ENCODE results near the gene UNC13A.

Gene UNC13A

DNA sequence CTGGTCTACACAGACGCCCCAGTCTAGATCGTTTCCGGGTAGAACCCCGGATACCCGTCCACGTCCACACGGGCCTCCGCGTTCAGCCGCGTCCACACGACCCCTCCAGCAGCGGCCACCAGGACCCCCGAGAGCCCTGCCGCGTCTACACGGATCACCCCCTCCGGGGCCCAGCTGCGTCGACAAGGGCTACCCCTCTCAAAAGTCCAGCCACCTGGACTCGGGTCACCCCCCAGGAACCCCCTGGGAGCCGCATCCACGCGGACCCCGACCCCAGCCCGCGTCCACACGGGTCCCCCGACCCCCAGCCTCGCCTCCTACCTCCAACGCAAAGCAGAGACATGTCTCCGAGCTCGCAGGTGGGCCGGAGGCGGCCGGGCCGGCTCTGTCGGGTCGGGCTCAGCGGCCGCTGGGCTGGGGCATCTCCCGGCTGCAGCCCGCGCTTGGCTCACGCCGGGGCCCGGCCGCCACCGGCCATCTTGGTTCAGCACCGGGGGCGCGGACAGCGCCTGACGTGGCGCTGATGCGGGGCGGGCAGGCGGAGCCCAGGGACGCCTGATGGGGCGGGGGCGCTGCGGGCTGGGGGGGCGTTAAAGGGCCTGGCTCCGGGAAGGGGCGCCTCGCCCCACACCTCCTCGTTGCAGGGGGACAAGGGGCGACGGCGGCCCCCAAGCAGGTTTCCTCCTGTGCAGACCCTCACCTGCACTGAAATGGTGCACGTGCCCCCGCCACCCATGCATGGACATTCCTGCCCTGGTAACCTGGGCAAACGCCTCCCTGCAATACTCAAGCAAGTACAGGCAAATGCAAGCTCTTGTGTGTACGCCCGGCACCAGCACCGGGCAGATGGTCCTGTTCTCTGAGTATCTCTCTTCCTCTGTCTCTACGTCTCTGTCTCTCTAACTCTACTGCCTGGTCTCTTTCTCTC lies at the start of gene UNC13A:
Gene UNC13A, minus strand, starts transcription at position 498 of the 928 bp plus-strand sequence. Its CDS starts 155 bp downstream, at position 343.
- no peak for FAIRE-seq

DNA sequence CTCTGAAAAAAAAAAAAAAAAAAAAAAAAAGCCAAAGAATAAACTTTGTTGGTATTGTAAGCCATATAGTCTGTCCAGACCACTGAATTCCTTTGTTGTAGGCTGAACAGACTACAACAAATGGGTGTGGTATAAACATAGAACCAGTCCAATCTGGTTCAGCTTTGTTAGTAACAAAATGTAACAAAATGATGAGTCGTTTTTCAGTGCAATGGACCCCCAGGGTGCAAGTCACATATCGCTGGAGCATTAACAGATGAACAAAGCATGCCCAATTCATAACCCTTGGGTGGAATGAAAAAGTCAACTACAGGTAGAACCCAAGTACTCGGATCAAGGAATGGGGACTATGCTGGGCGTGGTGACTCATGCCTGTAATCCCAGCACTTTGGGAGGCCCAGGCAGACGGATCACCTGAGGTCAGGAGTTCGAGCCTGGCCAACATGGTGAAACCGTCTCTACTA lies 49.6 kb upstream of the UNC13A start:
- no peak for FAIRE-seq

DNA sequence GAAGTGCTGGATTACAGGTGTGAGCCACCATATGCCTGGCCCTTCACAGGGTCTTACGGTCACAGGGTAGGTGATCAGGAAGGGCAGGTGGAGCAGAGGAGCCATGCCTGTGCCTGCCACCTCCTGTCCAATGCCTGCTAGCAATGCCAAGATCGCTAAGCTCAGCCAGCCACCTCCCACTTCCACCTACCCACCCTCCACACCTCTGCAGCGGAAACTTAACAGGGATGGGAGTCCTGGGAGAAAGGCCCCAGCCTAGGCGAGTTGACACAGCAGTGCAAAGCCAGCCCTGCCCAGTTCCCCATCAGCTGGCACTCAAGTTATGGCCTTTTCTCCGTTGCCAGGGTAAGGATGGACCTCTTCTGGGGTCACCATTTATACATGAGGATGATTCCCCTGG lies 47.3 kb upstream of the UNC13A start:
- no peak for FAIRE-seq

DNA sequence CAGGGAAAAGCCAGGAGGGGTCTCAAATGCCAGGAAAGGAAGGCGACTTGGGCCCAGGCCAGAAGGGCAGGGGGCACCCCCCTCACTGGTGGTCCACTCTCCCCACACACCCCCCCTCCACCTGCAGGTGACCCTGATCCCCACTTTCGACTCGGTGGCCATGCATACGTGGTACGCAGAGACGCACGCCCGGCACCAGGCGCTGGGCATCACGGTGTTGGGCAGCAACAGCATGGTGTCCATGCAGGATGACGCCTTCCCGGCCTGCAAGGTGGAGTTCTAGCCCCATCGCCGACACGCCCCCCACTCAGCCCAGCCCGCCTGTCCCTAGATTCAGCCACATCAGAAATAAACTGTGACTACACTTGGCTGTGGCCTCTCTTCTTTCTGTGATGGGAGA lies 46.0 kb upstream of the UNC13A start:
- no peak for FAIRE-seq

- FAIRE-seq, result no peak
Measured at GRCh38 chr19:17733127-17733526, 45.0 kb upstream of the UNC13A start.

DNA sequence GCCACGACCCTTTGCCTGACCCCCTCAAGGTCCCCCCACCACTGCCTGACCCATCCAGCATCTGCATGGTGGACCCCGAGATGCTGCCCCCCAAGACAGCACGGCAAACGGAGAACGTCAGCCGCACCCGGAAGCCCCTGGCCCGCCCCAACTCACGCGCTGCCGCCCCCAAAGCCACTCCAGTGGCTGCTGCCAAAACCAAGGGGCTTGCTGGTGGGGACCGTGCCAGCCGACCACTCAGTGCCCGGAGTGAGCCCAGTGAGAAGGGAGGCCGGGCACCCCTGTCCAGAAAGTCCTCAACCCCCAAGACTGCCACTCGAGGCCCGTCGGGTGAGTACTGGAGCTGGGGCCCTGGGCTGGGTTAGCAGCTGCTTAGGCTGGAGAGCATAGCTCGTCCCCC lies 39.7 kb upstream of the UNC13A start:
- no peak for FAIRE-seq

DNA sequence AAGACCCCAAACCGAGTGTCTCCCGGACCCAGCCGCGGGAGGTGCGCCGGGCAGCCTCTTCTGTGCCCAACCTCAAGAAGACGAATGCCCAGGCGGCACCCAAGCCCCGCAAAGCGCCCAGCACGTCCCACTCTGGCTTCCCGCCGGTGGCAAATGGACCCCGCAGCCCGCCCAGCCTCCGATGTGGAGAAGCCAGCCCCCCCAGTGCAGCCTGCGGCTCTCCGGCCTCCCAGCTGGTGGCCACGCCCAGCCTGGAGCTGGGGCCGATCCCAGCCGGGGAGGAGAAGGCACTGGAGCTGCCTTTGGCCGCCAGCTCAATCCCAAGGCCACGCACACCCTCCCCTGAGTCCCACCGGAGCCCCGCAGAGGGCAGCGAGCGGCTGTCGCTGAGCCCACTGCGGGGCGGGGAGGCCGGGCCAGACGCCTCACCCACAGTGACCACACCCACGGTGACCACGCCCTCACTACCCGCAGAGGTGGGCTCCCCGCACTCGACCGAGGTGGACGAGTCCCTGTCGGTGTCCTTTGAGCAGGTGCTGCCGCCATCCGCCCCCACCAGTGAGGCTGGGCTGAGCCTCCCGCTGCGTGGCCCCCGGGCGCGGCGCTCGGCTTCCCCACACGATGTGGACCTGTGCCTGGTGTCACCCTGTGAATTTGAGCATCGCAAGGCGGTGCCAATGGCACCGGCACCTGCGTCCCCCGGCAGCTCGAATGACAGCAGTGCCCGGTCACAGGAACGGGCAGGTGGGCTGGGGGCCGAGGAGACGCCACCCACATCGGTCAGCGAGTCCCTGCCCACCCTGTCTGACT lies 39.0 kb upstream of the UNC13A start:
- FAIRE-seq, result no peak

DNA sequence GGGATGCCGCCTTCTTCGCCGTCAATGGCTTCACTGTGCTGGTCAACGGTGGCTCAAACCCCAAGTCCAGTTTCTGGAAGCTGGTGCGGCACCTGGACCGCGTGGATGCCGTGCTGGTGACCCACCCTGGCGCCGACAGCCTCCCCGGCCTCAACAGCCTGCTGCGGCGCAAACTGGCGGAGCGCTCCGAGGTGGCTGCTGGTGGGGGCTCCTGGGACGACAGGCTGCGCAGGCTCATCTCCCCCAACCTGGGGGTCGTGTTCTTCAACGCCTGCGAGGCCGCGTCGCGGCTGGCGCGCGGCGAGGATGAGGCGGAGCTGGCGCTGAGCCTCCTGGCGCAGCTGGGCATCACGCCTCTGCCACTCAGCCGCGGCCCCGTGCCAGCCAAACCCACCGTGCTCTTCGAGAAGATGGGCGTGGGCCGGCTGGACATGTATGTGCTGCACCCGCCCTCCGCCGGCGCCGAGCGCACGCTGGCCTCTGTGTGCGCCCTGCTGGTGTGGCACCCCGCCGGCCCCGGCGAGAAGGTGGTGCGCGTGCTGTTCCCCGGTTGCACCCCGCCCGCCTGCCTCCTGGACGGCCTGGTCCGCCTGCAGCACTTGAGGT lies 38.1 kb upstream of the UNC13A start:
- FAIRE-seq, result no peak

DNA sequence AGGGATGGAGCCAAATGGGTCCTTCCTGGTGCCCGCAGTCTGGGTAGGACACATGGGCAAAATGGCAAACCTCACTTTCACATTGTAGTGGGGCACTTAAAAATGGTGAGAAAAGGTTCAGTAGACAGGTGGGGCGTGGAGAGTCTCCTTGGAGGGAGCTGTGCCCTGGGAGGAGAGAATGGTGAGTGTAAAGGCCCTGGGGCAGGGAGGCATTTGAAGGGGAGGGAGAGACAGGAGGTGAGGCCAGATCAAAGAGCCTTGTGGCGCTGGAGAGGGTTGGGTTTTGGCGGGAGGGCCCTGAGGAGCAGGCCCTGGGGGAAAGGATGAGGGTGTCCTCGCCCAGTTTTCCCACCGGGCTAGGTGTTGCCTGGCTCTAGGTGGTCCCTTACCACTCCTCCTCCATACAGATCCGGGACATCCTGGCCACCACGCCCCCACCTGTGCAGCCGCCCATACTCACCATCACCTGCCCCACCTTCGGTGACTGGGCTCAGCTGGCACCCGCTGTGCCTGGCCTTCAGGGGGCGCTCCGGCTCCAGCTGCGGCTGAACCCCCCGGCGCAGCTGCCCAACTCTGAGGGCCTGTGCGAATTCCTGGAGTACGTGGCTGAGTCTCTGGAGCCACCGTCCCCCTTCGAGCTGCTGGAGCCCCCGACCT lies 37.4 kb upstream of the UNC13A start:
- FAIRE-seq, result no peak

GRCh38 chr19:17724655-17725054 lies 36.5 kb upstream of the UNC13A start:
- no peak for FAIRE-seq

- no peak for FAIRE-seq
Measured at GRCh38 chr19:17722655-17723240, 34.6 kb upstream of the UNC13A start.

DNA sequence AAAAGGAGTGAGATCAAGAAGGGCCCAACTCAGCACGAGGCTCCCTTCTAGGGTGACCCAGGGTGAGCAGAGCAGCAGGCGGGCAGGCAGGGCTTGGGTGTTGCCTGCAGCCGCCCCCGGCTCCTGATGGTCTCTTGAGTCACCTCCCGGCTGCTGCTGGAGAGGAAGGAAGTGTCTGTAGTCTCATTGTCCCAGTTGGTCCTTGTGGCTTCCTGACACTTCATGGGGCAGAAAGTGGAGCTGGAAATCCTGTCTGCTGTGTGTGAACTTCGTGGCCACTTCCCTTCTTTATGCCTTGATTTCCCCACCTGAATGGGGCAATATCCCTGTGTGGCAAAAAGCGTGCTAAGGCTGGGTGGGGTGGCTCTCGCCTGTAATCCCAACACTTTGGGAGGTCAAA lies 33.7 kb upstream of the UNC13A start:
- FAIRE-seq, result no peak

GRCh38 chr19:17721111-17721628 lies 33.0 kb upstream of the UNC13A start:
- no peak for FAIRE-seq

GRCh38 chr19:17720440-17720839 lies 32.3 kb upstream of the UNC13A start:
- no peak for FAIRE-seq

DNA sequence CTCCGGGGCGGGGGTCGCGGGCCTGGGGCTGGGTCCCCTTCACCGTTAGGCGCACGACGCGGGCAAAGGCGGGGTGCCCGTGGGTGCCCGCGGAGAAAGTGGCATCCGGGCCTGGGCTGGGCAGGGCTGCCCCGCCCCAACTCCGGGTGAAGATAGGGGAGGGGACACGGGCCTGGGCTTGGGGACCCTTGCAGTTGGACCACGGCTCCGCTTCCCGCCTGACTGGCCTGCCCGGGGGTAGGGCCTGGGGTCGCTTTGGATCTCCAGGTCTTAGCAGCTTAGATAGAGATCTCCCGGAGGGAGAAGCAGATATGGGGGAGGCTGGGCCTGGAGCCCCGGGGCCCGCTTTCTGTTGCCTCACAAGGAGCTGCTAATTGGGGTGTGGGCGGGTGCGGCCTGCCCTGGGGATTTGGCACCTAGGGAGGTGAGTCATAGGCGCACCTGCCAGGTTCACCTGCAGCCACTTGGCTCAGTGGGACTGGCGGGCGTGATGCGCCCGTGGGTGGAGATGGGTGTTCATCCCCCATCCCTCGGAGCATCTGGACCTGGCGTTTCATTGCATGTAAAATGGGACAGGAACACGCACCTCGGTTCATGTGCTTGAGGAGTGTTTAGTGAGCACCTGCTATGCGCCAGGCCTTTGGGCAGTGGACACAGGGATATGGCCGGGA lies 31.7 kb upstream of the UNC13A start:
- no peak for FAIRE-seq

DNA sequence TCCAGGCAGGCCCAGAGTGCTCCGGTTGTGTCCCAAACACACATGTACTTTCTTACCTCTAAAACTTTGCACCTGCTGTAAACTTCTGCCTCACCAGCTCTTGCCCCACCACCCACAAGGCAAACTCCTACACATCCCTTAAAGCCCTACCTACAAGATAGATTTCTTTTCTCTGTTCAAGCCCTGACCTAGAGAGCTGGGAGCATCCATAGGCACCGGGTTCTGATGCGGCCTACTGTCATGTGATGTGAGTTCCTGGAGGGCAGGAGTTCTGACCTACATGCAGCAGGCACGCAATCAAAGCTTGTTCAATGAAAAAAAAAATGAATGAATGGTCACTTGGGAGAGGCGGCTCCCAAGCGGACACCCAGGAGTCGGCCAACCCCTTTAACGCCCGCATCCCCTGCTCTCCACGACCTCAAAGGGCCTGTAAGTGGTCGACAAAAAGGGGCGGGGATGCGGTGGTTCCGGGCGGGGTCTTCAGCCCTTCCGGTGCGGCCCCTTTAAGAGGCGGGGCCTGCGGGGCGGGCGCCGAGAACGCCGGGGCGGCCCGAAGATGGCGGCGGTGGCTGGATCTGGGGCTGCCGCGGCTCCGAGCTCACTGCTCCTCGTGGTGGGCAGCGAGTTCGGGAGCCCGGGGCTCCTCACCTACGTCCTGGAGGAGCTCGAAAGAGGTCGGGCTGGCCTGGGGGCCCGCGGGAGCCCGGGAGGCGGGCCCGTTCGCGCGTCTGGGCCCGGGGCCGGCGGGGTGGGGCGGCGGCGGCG lies 31.0 kb upstream of the UNC13A start, which contains the start of gene MAP1S:
Gene MAP1S, plus strand, starts transcription at position 534 of the 765 bp plus-strand sequence. Its CDS starts 23 bp downstream, at position 557.
- no peak for FAIRE-seq

- FAIRE-seq, result no peak
Measured at GRCh38 chr19:17718550-17718946, 30.4 kb upstream of the UNC13A start.

- FAIRE-seq, result no peak
Measured at GRCh38 chr19:17716309-17716929, 28.3 kb upstream of the UNC13A start.

DNA sequence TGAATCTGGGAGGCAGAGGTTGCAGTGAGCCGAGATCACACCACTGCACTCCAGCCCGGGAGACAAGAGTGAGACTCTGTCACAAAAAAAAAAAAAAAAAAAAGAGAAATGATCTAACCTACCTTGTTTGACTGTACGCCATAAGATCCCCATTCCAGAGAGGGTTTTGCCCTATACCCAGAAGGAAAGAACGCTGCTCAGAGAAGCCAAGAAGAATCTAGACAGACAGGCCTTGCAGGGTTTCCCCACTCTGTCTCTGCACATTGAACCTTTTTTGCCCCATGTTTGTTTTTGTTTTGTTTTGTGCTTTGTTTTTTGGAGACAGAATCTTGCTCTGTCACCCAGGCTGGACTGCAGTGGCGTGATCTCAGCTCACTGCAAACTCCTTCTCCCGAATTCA lies 23.7 kb upstream of the UNC13A start:
- FAIRE-seq, result no peak

GRCh38 chr19:17706750-17707181 lies 18.6 kb upstream of the UNC13A start:
- FAIRE-seq, result no peak
